GM10248 (cell line): ENCODE results near the gene LMO1.

Experiments used
- CTCF ChIA-PET: fragments of 300-600 bp; sonication (Branson Sonifier 250); formaldehyde crosslinking; extraction: SDS; loops from one replicate; lab custom pipeline; 2021; ENCODE audit warnings: antibody characterized with exemption; lab: Yijun Ruan, JAX
- POLR2A ChIA-PET: fragments of 350-650 bp; sonication (Branson Sonifier 250); formaldehyde crosslinking; extraction: SDS; loops from one replicate; lab custom pipeline; 2020; ENCODE audit warnings: antibody characterized with exemption; lab: Yijun Ruan, JAX
- DNase-seq: peaks from one replicate; pipeline ENCODE4 v3.0.0; 2012; ENCODE audit errors: extremely low spot score
- TF ChIP-seq, protein P1 (sequence below): IDR thresholded peaks from 2 replicates; pipeline ENCODE4 v1.5.1; 2012; ENCODE audit warnings: mild to moderate bottlenecking, low read depth; ENCODE audit errors: extremely low read depth, missing control alignments, control extremely low read depth

The LMO1 gene

GRCh38 chr11:8231979-8232378 lies 31.7 kb downstream of the LMO1 start:
- TF ChIP-seq, protein P1, sequence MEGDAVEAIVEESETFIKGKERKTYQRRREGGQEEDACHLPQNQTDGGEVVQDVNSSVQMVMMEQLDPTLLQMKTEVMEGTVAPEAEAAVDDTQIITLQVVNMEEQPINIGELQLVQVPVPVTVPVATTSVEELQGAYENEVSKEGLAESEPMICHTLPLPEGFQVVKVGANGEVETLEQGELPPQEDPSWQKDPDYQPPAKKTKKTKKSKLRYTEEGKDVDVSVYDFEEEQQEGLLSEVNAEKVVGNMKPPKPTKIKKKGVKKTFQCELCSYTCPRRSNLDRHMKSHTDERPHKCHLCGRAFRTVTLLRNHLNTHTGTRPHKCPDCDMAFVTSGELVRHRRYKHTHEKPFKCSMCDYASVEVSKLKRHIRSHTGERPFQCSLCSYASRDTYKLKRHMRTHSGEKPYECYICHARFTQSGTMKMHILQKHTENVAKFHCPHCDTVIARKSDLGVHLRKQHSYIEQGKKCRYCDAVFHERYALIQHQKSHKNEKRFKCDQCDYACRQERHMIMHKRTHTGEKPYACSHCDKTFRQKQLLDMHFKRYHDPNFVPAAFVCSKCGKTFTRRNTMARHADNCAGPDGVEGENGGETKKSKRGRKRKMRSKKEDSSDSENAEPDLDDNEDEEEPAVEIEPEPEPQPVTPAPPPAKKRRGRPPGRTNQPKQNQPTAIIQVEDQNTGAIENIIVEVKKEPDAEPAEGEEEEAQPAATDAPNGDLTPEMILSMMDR = no peak
- ChIA-PET CTCF (interaction anchor here (0.6 to 1.8 kb wide), 5 partner anchors 11 to 581 kb away, joined by 3 to 11 read pairs (median 3); partner anchors contain the start of gene LMO1), POLR2A (no interaction called here)
- DNase-seq = no peak

DNA sequence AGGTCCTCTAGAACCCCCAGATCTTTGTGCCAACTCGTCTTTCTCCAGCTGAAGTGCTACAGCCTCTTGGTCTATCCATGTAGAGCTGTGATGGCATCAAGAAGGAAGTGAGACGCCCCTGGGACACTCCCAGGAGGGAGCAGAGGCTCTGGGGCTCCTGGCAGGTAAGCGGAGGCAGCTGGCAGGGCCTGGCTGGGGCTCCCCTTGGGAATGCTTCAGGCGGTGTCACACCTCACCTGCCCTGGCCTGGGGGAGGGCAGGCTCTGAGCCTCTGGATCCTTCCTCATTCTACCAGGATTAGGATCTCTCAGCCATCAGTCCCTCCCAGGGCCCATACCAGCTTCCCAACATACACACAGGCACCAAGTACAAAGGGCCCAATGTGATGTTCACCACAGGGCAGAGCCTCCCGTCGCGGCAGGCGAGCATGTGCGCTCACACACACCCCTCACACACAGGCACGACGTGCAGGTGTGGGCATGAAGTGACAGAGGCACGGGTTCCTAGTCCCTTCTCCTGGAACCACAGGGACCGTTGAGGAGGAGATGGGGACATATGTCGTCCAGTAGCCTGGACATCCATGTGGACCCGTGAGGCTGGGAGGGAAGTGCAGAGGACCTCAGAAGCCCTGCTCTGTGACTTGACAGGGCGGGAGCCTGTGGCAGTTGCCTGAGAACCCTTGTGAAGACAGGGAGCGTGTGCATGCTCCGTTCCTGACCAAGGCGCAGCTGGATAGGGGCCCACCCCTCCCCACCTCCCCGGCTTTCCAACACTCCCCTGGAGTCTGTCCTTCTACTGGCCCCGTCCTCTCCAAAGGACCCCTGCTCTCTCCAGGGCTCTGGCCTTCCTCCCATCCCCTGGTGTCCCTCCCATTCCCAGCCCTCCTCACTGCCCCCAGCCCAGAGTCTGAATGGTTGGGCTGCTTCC lies 32.5 kb downstream of the LMO1 start:
- ChIA-PET CTCF (interaction anchor here (1.5 to 5.4 kb wide), 4 partner anchors 33 to 337 kb away, joined by 3 to 38 read pairs (median 18); partner anchors contain the start of gene LMO1), POLR2A (no interaction called here)
- no peak for DNase-seq
- TF ChIP-seq, protein P1 = no peak

GRCh38 chr11:8230178-8230859 lies 33.4 kb downstream of the LMO1 start:
- CTCF ChIA-PET = interaction anchor here (2.6 to 5.4 kb wide), 3 partner anchors 10 to 338 kb away, joined by 9 to 38 read pairs (median 24); partner anchors contain the start of gene LMO1
- DNase-seq = no peak
- POLR2A ChIA-PET = no interaction called here
- TF ChIP-seq, protein P1 = no peak

GRCh38 chr11:8229299-8230177 lies 34.1 kb downstream of the LMO1 start:
- CTCF ChIA-PET = interaction anchor here (0.6 to 5.4 kb wide), 8 partner anchors 9 to 338 kb away, joined by 3 to 38 read pairs (median 4); partner anchors contain the start of gene LMO1

GRCh38 chr11:8228231-8228630 lies 35.4 kb downstream of the LMO1 start:
- POLR2A ChIA-PET = no interaction called here
- TF ChIP-seq, protein P1 = no peak
- CTCF ChIA-PET = interaction anchor here (0.7 to 5.4 kb wide), 8 partner anchors 8 to 340 kb away, joined by 3 to 38 read pairs (median 6); partner anchors contain the start of gene LMO1
- DNase-seq = no peak

More at GRCh38 chr11:8229299-8230177, 34.1 kb downstream of the LMO1 start:
- DNase-seq = no peak
- POLR2A ChIA-PET = no interaction called here
- TF ChIP-seq, protein P1 = no peak
